Neuron (in vitro differentiated cells): ENCODE results near the gene ZNF8.
A peak's percentile ranks its signal among the peaks of the same experiment; 100 is the strongest.
"Not testable (repeated sequence)": the region's sequence is repeated elsewhere in the genome, so short reads cannot be mapped to it uniquely, and the experiment has no call there.

ENCODE experiments used
- H2AFZ ChIP-seq: one replicate; pipeline ENCODE4 v1.6.1; 2013; ENCODE audit warnings: low read depth, mild to moderate bottlenecking, inconsistent platforms, low read length, moderate library complexity
- H3K27me3 ChIP-seq: one replicate; pipeline ENCODE4 v1.6.1; 2013; ENCODE audit warnings: low read length; ENCODE audit not compliant: insufficient read depth
- H3K36me3 ChIP-seq: one replicate; pipeline ENCODE4 v1.6.1; 2013; ENCODE audit warnings: low read length; ENCODE audit not compliant: insufficient read depth
- H3K4me1 ChIP-seq: one replicate; pipeline ENCODE4 v1.6.1; 2013; ENCODE audit warnings: low read length; ENCODE audit not compliant: insufficient read depth
- H3K4me3 ChIP-seq: 2 replicates; pipeline ENCODE4 v1.5.1; 2013; ENCODE audit warnings: mild to moderate bottlenecking, low read length, moderate library complexity
- H3K9me3 ChIP-seq: one replicate; pipeline ENCODE4 v1.6.1; 2013; ENCODE audit warnings: low read length

Gene ZNF8

DNA sequence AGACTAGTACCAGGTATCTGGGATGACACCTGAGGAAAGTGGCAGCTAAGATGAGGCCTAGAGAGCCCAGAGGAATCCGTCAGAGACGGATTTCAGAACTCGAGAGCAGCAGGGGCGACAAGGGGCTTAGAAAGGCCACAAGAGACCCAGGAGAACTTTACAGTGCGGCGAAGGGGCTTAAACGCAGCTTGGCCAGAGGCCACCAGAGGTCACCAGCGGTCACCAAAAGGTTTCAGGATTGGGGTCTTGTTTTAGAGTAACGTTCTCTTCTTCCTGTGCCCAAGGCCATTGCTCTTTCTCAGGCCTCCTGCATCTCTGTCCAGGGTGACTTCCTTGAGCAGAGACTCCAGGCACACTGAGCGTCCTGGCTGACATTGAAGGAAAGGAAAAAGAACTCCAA lies 50.2 kb downstream of the ZNF8 start:
- Histone ChIP-seq H3K36me3 (no peaks in the 10 kb centered on the region), H2AFZ (no peak overlapping the region), H3K4me3 (no peak overlapping the region), H3K27me3 (no peaks in the 10 kb centered on the region), H3K9me3 (no peaks in the 10 kb centered on the region), H3K4me1 (peaks cover 13% of the 10 kb centered on the region)

DNA sequence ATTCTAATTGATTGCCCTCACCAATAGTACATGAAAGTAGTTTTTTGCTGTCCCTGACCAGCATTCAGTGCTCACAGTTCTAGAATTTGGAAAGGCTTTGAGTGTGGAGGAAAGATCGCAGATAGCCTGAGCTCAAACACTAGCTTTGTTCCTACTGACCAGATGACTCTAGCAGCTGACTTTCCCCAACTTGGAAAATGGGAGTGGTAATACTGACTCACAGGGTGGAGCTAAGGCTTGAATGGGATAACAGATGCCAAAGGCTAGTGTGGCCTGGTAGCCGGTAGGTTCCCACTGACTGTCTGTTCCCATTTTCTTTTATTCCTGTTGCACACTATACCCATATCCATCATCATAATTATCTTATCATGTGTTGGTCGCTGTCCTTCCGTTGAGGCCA lies 51.7 kb downstream of the ZNF8 start:
- H3K4me1 ChIP-seq = peaks cover 13% of the 10 kb centered on the region
- no peaks in the 10 kb centered on the region for H3K27me3 ChIP-seq
- no peak overlapping the region for H2AFZ ChIP-seq
- H3K9me3 ChIP-seq = no peaks in the 10 kb centered on the region
- H3K36me3 ChIP-seq = peaks cover 3% of the 10 kb centered on the region
- H3K4me3 ChIP-seq = no peak overlapping the region

DNA sequence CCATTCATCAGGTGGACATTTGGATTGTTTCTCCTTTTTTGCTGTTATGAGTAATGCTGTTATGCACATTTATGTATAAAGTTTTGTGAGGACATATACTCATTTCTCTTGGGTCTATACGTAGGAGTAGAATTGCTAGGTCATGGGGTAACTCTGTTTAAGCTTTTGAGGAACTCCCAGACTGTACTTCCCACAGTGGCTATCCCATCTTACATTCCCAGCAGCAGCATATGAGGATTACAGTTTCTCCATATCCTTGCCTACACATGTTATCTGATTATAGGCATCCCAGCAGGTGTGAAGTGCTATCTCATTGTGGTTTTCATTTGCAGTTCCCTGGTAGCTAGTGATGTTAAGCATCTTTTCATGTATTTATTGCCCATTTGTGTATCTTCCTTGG lies 53.9 kb downstream of the ZNF8 start:
- Histone ChIP-seq H3K4me3 (no peak overlapping the region), H2AFZ (no peak overlapping the region), H3K36me3 (peaks cover 19% of the 10 kb centered on the region), H3K4me1 (peaks cover 10% of the 10 kb centered on the region), H3K9me3 (no peaks in the 10 kb centered on the region), H3K27me3 (no peaks in the 10 kb centered on the region)

DNA sequence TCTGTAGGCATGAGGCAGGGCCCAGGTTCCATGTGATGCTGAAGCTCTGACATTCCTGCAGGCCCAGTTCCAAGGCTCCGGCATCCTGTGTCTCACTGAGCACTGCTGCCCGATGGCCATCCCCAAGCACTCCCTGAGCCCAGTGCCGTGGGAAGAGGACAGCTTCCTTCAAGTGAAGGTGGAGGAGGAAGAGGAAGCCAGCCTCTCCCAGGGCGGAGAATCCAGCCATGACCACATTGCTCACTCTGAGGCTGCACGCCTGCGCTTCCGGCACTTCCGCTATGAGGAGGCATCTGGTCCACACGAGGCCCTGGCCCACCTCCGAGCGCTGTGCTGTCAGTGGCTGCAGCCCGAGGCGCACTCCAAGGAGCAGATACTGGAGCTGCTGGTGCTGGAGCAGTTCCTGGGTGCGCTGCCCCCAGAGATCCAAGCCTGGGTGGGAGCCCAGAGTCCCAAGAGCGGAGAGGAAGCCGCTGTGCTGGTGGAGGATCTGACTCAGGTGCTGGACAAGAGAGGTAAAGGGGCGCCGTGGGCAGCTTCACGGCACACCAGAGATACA lies 56.0 kb downstream of the ZNF8 start:
- peaks cover 12% of the 10 kb centered on the region for H3K9me3 ChIP-seq
- H3K4me3 ChIP-seq = no peak overlapping the region
- no peaks in the 10 kb centered on the region for H3K4me1 ChIP-seq
- peaks cover 38% of the 10 kb centered on the region for H3K36me3 ChIP-seq
- H2AFZ ChIP-seq = no peak overlapping the region
- H3K27me3 ChIP-seq = no peaks in the 10 kb centered on the region

DNA sequence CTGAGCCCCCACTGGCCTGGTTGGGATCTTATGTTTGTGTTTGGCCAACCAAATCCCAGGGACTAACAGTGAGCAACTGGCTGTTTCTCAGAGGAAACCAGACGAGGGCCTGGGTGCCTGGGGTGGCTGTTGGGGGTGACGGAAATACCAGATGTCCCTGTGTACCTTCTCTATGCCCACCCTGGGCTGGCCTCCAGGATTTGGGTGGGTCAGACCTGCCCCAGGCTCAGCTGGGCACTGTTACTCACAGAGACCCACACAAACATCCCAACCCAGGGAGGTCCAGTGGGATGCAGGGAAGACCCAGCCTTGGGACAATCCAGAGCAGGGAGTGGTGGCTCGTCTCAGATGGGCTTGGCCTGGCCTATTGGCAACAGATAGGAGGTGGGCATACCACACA lies 56.9 kb downstream of the ZNF8 start:
- Histone ChIP-seq H3K9me3 (peaks cover 12% of the 10 kb centered on the region), H2AFZ (no peak overlapping the region), H3K4me3 (no peak overlapping the region), H3K4me1 (no peaks in the 10 kb centered on the region), H3K36me3 (peaks cover 38% of the 10 kb centered on the region), H3K27me3 (no peaks in the 10 kb centered on the region)

DNA sequence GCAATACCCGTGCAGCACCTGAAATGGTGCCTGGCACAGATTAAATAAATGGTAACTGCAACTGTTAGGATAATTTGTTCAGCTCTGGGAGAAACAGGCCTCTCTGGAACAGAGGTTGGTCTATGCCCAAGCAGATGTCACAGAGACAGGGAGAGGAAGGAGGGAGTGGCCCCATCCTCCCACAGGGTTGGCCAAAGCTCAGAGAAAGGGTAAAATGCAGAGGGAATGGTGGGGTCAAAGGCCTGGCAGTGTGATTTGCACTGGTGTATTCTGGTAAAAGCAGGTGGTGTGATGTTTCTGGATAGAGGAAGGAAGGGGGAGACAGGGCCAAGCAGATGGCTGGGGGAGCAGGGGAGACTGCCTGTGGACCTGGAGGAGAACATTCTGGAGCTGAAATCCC lies 57.5 kb downstream of the ZNF8 start:
- Histone ChIP-seq H3K36me3 (peaks cover 41% of the 10 kb centered on the region), H3K4me1 (no peaks in the 10 kb centered on the region), H3K4me3 (no peak overlapping the region), H2AFZ (no peak overlapping the region), H3K9me3 (peaks cover 12% of the 10 kb centered on the region), H3K27me3 (no peaks in the 10 kb centered on the region)

DNA sequence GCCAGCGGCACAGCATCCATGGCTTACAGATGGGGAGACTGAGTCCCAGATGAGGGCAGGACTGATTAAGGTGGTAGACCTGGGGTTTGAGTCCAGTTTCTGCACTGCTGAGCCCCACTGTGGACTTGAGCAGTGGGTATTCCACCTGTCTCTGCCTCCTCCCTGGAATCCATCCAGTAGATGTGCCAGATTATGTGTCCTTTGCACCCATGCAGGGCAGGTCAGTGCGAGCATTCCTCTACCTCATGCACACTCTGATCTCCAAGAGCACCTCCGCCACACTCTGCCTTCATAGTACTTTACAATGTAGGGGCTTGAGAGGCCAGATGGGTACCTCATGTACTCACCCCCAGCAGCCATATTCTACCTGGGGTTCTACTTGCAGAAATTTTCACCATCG lies 58.1 kb downstream of the ZNF8 start:
- Histone ChIP-seq H3K36me3 (peaks cover 45% of the 10 kb centered on the region), H3K9me3 (peaks cover 13% of the 10 kb centered on the region), H3K4me1 (no peaks in the 10 kb centered on the region), H3K27me3 (no peaks in the 10 kb centered on the region), H3K4me3 (no peak overlapping the region), H2AFZ (no peak overlapping the region)

DNA sequence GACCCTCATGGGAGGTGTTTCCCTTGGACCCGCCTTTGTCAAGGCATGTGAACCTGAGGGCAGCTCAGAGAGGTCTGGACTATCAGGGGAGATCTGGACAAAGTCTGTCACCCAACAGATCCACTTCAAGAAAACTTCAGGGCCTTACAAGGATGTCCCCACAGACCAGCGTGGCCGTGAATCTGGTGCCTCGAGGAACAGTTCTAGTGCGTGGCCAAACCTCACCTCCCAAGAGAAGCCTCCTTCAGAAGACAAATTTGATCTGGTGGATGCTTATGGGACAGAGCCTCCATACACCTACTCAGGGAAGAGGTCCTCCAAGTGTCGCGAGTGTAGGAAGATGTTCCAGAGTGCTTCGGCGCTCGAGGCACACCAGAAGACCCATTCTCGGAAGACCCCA lies 59.6 kb downstream of the ZNF8 start:
- Histone ChIP-seq H3K27me3 (no peaks in the 10 kb centered on the region), H2AFZ (no peak overlapping the region), H3K36me3 (peaks cover 45% of the 10 kb centered on the region), H3K4me3 (no peak overlapping the region), H3K9me3 (peaks cover 14% of the 10 kb centered on the region), H3K4me1 (no peaks in the 10 kb centered on the region)

DNA sequence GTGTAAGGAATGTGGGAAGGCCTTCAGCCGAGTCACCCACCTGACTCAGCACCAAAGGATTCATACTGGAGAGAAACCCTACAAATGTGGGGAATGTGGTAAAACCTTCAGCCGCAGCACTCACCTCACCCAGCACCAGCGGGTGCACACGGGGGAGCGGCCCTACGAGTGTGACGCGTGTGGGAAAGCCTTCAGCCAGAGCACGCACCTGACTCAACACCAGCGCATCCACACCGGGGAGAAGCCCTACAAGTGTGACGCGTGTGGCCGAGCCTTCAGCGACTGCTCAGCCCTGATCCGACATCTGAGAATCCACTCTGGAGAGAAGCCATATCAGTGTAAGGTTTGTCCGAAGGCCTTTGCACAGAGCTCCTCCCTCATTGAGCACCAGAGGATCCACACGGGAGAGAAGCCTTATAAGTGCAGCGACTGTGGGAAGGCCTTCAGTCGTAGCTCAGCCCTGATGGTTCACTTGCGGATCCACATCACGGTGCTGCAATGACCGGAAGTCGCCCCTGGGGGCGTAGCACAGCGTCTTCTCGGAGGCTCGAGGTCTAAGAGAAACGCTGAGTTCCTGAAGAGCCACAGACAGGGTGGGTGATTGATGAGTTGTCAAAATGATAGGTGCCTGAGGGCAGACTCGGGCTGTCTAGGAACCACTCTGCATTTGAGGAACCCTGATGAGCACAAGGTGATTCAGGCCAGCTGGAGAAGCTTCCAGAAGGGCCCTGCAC lies 60.2 kb downstream of the ZNF8 start:
- Histone ChIP-seq H3K27me3 (no peaks in the 10 kb centered on the region), H2AFZ (no peak overlapping the region), H3K4me3 (no peak overlapping the region), H3K36me3 (peaks cover 45% of the 10 kb centered on the region), H3K4me1 (no peaks in the 10 kb centered on the region), H3K9me3 (peaks cover 14% of the 10 kb centered on the region)

DNA sequence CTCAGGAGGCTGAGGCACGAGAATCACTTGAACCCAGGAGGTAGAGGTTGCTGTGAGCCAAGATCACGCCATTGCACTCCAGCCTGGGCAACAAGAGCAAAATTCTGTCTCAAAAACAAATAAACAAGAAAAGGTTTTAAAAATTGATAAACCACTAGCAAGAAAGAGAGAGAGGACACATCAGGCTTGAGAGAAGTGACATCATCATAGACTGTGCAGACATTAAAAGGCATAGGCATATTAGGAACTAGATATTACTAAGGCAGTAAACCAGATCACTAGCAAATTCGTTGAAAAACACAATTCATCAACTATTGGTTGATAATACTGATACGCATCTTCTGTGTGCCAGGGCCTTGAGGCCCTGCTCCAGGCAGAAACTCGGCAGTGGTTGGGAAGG lies 66.8 kb downstream of the ZNF8 start:
- H3K36me3 ChIP-seq = peaks cover 7% of the 10 kb centered on the region
- H3K27me3 ChIP-seq = no peaks in the 10 kb centered on the region
- H3K4me1 ChIP-seq = peaks cover 5% of the 10 kb centered on the region
- no peak overlapping the region for H2AFZ ChIP-seq
- peaks cover 4% of the 10 kb centered on the region for H3K9me3 ChIP-seq
- no peak overlapping the region for H3K4me3 ChIP-seq

DNA sequence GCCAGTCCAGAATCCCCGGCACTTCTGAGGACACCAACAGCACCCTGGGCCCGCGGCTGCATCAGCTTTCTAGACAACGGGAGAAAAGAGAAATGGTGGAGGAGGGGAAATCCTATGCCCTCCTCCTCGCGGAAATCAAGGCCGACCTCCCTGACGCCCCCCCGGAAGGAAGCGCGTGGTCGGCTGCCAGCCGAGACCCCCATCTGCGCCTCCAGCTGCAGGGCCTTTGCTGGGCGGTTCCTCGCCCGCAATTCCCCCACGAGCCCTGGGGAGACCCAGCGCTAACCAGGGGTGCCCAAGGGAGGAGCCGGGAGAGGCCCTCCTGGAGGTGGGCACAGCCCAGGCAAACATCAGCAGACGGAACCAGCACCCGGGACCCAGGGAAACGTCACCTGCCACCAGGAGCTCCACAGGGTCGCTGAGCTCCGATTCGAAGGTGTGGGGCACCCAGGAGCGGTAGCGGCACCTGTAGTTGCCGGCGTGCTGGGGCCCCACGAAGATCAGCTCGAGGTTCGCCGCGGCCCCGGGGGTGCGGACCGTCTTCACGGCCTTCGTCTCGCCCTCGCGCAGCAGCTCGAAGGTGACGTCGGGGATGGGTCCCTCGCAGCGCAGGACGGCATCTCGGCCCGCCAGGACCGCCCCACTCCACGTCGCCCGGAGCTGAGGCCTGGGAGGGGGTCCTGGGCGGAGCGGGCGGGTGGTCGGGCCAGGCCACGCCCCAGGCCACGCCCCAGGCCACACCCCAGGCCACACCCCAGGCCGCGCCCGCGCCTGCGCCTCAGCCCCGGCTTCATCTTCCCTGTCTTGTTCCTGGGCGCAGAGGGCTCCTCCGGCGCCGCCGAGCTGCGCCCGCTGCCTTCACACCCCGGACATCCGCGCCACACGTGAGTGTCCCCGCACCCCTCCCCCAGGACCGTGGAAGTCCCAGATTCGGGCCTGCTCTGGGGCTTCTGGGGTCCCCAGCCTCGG lies 68.5 kb downstream of the ZNF8 start:
- H3K36me3 ChIP-seq = no peaks in the 10 kb centered on the region
- peaks cover 4% of the 10 kb centered on the region for H3K9me3 ChIP-seq
- H3K27me3 ChIP-seq = no peaks in the 10 kb centered on the region
- peaks cover 5% of the 10 kb centered on the region for H3K4me1 ChIP-seq
- peak overlapping the region; percentile 98 for H3K4me3 ChIP-seq
- peak overlapping the region; percentile 74 for H2AFZ ChIP-seq

DNA sequence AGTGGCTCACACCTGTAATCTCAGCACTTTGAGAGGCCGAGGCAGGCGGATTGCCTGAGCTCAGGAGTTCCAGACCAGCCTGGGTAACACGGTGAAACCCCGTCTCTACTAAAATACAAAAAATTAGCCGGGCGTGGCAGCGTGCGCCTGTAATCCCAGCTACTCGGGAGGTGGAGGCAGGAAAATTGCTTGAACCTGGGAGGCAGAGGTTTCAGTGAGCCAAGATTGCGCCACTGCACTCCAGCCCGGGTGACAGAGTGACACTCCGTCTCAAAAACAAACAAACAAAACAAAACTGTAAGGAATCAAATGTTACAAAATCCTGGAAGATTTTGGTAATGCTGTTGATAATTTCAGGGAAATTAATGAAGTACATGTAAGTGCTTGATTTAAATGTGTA lies 69.3 kb downstream of the ZNF8 start:
- H3K9me3 ChIP-seq, H3K36me3 ChIP-seq, H3K27me3 ChIP-seq, H3K4me1 ChIP-seq: not testable (repeated sequence)
- H3K4me3 ChIP-seq = peak overlapping the region; percentile 98
- peak overlapping the region; percentile 74 for H2AFZ ChIP-seq

DNA sequence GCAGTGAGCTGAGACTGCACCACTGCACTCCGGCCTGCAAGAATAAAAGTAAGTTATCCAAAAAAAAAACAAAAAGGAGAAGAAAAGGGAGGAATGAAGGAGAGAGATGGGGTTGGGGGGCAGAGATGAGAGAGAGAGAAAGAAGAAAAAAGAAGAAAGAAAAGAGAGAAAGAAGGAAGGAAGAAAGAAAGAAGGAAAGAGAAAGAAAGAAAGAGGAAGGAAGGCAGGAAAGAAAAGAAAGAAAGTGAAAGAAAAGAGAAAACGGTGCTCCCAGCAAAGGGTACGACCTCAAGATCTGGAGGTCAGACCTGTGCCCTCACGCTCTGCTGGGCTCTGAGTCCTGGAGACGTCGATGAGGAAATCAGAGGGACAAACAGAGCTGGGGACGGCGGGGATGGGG lies 70.8 kb downstream of the ZNF8 start:
- peaks cover 5% of the 10 kb centered on the region for H3K4me1 ChIP-seq
- H3K36me3 ChIP-seq = peaks cover 6% of the 10 kb centered on the region
- H3K4me3 ChIP-seq = no peak overlapping the region
- peaks cover 4% of the 10 kb centered on the region for H3K9me3 ChIP-seq
- H3K27me3 ChIP-seq = no peaks in the 10 kb centered on the region
- H2AFZ ChIP-seq = no peak overlapping the region
